ENCODE measurements around the gene SLC16A10. TPM values are rescaled to one million over a fixed set of nuclear protein-coding genes. Genes with fewer than 3 reads are reported as not detected.

SLC16A10 gene
- total and polyA plus RNA-seq, 2 experiments from 2014 or later, result 12.1 to 30.9 TPM

GRCh38 chr6:111105578-111105977, 18.3 kb downstream of the SLC16A10 start (continued):
- no peak for TF ChIP-seq EZH2 (IDR thresholded peaks at IDR 0.05; ENCODE audit: low read depth, unreplicated experiment)
- no peak for TF ChIP-seq STAT1 (IDR thresholded peaks at IDR 0.05; ENCODE audit: unreplicated experiment)

- no peaks in the 10 kb centered on the region for H3K27me3 ChIP-seq (ENCODE audit: insufficient read depth)
- no peak overlapping the region for H3K4me3 ChIP-seq
- H3K36me3 Mint-ChIP-seq (ENCODE audit: low read depth), result peaks cover 11% of the 10 kb centered on the region
- ATAC-seq (no peak), DNase-seq (ENCODE audit: low spot score) (no peak)
- no peak overlapping the region for H2AFZ ChIP-seq
- no peaks in the 10 kb centered on the region for H3F3A ChIP-seq (replicated peaks; ENCODE audit: low read depth)
- H3K27ac ChIP-seq (ENCODE audit: low read depth), result no peak overlapping the region
- no peak overlapping the region for H3K27ac Mint-ChIP-seq
- H3K79me2 ChIP-seq (replicated peaks; ENCODE audit: insufficient read depth), result peaks cover 50% of the 10 kb centered on the region
- no peaks in the 10 kb centered on the region for H3K27me3 Mint-ChIP-seq (ENCODE audit: insufficient read depth, low read depth, poor library complexity)
- no peaks in the 10 kb centered on the region for H4K20me1 ChIP-seq (replicated peaks; ENCODE audit: insufficient read depth)
- no peaks in the 10 kb centered on the region for H3K4me1 Mint-ChIP-seq
- no peak for TF ChIP-seq EZH2 (IDR thresholded peaks at IDR 0.05; ENCODE audit: low read depth, unreplicated experiment)
- no peak for TF ChIP-seq POLR2AphosphoS5 (IDR thresholded peaks at IDR 0.05; ENCODE audit: low read depth)
- no peak for TF ChIP-seq CREB1 (CRISPR knock-in tag; IDR thresholded peaks at IDR 0.05; ENCODE audit: low read depth)
- no peak for TF ChIP-seq STAT1 (IDR thresholded peaks at IDR 0.05; ENCODE audit: unreplicated experiment)
- TF ChIP-seq REST (IDR thresholded peaks at IDR 0.05; ENCODE audit: unreplicated experiment), result no peak
- no peak for TF ChIP-seq ZNF114 (CRISPR knock-in tag; IDR thresholded peaks at IDR 0.05)
- TF ChIP-seq ZNF462 (CRISPR knock-in tag; IDR thresholded peaks at IDR 0.05), result no peak
- no peak for TF ChIP-seq JUNB (IDR thresholded peaks at IDR 0.05; ENCODE audit: unreplicated experiment)
- TF ChIP-seq EZH2phosphoT487 (IDR thresholded peaks at IDR 0.05; ENCODE audit: unreplicated experiment), result no peak
- no peak for TF ChIP-seq ZNF331 (CRISPR knock-in tag; IDR thresholded peaks at IDR 0.05; ENCODE audit: low read depth)
- no peak for TF ChIP-seq CTCF (conservative IDR thresholded peaks at IDR 0.05; ENCODE audit: low read depth in 2 of 2)
- TF ChIP-seq ETS1 (IDR thresholded peaks at IDR 0.05), result no peak
- no peak for TF ChIP-seq NANOG (IDR thresholded peaks at IDR 0.05; ENCODE audit: borderline replicate concordance)
- H3K4me1 ChIP-seq (ENCODE audit: insufficient read depth), result no peaks in the 10 kb centered on the region
- no peaks in the 10 kb centered on the region for H3K36me3 ChIP-seq (ENCODE audit: insufficient read depth)
- peaks cover 12% of the 10 kb centered on the region for H3K9me3 Mint-ChIP-seq
- H3K4me2 ChIP-seq, result no peak overlapping the region
- H3K4me3 Mint-ChIP-seq, result no peak overlapping the region
- H3K9me2 ChIP-seq (ENCODE audit: insufficient read depth), result no peaks in the 10 kb centered on the region
These were observed 20.3 kb downstream of the SLC16A10 start for GRCh38 chr6:111107589-111107988.

Measured in GM23338 (cell line).